ENCODE measurements around the gene RPRD1B.

Gene RPRD1B

GRCh38 chr20:38040276-38040675 is 6.7 kb downstream of the RPRD1B start:
- no peak for FAIRE-seq

GRCh38 chr20:38043512-38044300 is 10.2 kb downstream of the RPRD1B start:
- no peak for FAIRE-seq

- no peak for FAIRE-seq
Measured at GRCh38 chr20:38044685-38045084, 11.1 kb downstream of the RPRD1B start.

GRCh38 chr20:38046572-38046971 is 13.0 kb downstream of the RPRD1B start:
- no peak for FAIRE-seq

GRCh38 chr20:38049800-38050199 is 16.3 kb downstream of the RPRD1B start:
- no peak for FAIRE-seq

GRCh38 chr20:38050686-38051085 is 17.1 kb downstream of the RPRD1B start:
- no peak for FAIRE-seq

GRCh38 chr20:38052870-38053269 is 19.3 kb downstream of the RPRD1B start:
- no peak for FAIRE-seq

- FAIRE-seq = no peak
Measured at GRCh38 chr20:38054647-38055046, 21.1 kb downstream of the RPRD1B start.

- no peak for FAIRE-seq
Measured at GRCh38 chr20:38055294-38055693, 21.7 kb downstream of the RPRD1B start.

- no peak for FAIRE-seq
Measured at GRCh38 chr20:38055848-38056247, 22.3 kb downstream of the RPRD1B start.

- FAIRE-seq = no peak
Measured at GRCh38 chr20:38057351-38057972, 23.9 kb downstream of the RPRD1B start.

GRCh38 chr20:38059832-38060231 is 26.3 kb downstream of the RPRD1B start:
- FAIRE-seq = no peak

GRCh38 chr20:38060536-38060935 is 27.0 kb downstream of the RPRD1B start:
- FAIRE-seq = no peak

GRCh38 chr20:38061109-38061508 is 27.6 kb downstream of the RPRD1B start:
- no peak for FAIRE-seq

- FAIRE-seq = no peak
Measured at GRCh38 chr20:38062890-38063289, 29.3 kb downstream of the RPRD1B start.

- FAIRE-seq = no peak
Measured at GRCh38 chr20:38063911-38064530, 30.5 kb downstream of the RPRD1B start.

- FAIRE-seq = no peak
Measured at GRCh38 chr20:38065764-38066375, 32.3 kb downstream of the RPRD1B start.

GRCh38 chr20:38066969-38067716 is 33.6 kb downstream of the RPRD1B start:
- no peak for FAIRE-seq

- no peak for FAIRE-seq
Measured at GRCh38 chr20:38067717-38068365, 34.3 kb downstream of the RPRD1B start.

GRCh38 chr20:38072898-38073297 is 39.4 kb downstream of the RPRD1B start:
- no peak for FAIRE-seq

GRCh38 chr20:38073307-38074071 is 39.9 kb downstream of the RPRD1B start:
- FAIRE-seq = no peak

All from TTC549 (cell line).